WTC11 (cell line): ENCODE results near the gene NINJ2. TPM values are rescaled to one million over a fixed set of nuclear protein-coding genes. Genes with fewer than 3 reads are reported as not detected.

Source experiments
- ATAC-seq: fragments of 200-7000 bp; cut with Tn5 transposase; 2 replicates; pipeline ENCODE4 v1.10.0; 2021; ENCODE audit warnings: mild to moderate bottlenecking, moderate library complexity
- CTCF ChIA-PET: fragments of 300-600 bp; sonication (Branson Sonifier 250); formaldehyde crosslinking; loops from one replicate; lab custom pipeline; 2021; ENCODE audit warnings: antibody characterized with exemption; lab: Charles Lee
- POLR2A ChIA-PET: fragments of 350-600 bp; sonication (Branson Sonifier 250); formaldehyde crosslinking; loops from one replicate; lab custom pipeline; 2021; ENCODE audit warnings: antibody characterized with exemption; lab: Charles Lee
- DNase-seq: peaks from one replicate; pipeline ENCODE4 v3.0.0; 2021; ENCODE audit warnings: low spot score
- H3K27ac Mint-ChIP-seq: 2 replicates; pipeline ENCODE4 v1.8.0; 2021; ENCODE audit warnings: mixed read lengths
- H3K27me3 Mint-ChIP-seq: 2 replicates; pipeline ENCODE4 v1.8.0; 2021; ENCODE audit warnings: low read depth, mild to moderate bottlenecking, moderate library complexity, mixed read lengths
- H3K36me3 Mint-ChIP-seq: 2 replicates; pipeline ENCODE4 v1.8.0; 2021; ENCODE audit warnings: mixed read lengths
- H3K4me1 Mint-ChIP-seq: 2 replicates; pipeline ENCODE4 v1.8.0; 2022; ENCODE audit warnings: mixed read lengths
- H3K4me3 Mint-ChIP-seq: 2 replicates; pipeline ENCODE4 v1.8.0; 2021; ENCODE audit warnings: mild to moderate bottlenecking, moderate library complexity, mixed read lengths
- H3K9me3 Mint-ChIP-seq: 2 replicates; pipeline ENCODE4 v1.8.0; 2021; ENCODE audit warnings: mixed read lengths
- ATF1 ChIP-seq: sonication (generic); formaldehyde crosslinking; IDR thresholded peaks from 2 replicates; pipeline ENCODE4 v1.8.1; 2023; ENCODE audit warnings: mild to moderate bottlenecking, moderate library complexity, missing genetic modification reagents
- ETV6 ChIP-seq: sonication (generic); formaldehyde crosslinking; IDR thresholded peaks from 2 replicates; pipeline ENCODE4 v1.8.1; 2022; ENCODE audit warnings: mild to moderate bottlenecking, missing genetic modification reagents
- FOXJ3 ChIP-seq: sonication (generic); formaldehyde crosslinking; IDR thresholded peaks from 2 replicates; pipeline ENCODE4 v1.9.0; 2021; ENCODE audit warnings: missing genetic modification reagents, mild to moderate bottlenecking, borderline replicate concordance
- FOXP1 ChIP-seq: sonication (generic); formaldehyde crosslinking; IDR thresholded peaks from 2 replicates; pipeline ENCODE4 v1.8.0; 2022; ENCODE audit warnings: missing genetic modification reagents, mild to moderate bottlenecking, moderate library complexity, borderline replicate concordance
- HMGA2 ChIP-seq: fragments of 250-450 bp; sonication (Bioruptor Pico); IDR thresholded peaks from 2 replicates; pipeline ENCODE4 v1.4.0; 2021; ENCODE audit warnings: mild to moderate bottlenecking, moderate library complexity
- JAZF1 ChIP-seq: fragments of 250-450 bp; sonication (Bioruptor Pico); IDR thresholded peaks from 2 replicates; pipeline ENCODE4 v1.9.0; 2021; ENCODE audit warnings: moderate library complexity, mild to moderate bottlenecking, inconsistent platforms
- KAT7 ChIP-seq: sonication (generic); formaldehyde crosslinking; IDR thresholded peaks from 2 replicates; pipeline ENCODE4 v1.8.1; 2023; ENCODE audit warnings: missing genetic modification reagents, mild to moderate bottlenecking, borderline replicate concordance
- NR1H2 ChIP-seq: sonication (generic); formaldehyde crosslinking; IDR thresholded peaks from 2 replicates; pipeline ENCODE4 v1.9.0; 2021; ENCODE audit warnings: mild to moderate bottlenecking, moderate library complexity, missing genetic modification reagents
- PRRX2 ChIP-seq: fragments of 250-450 bp; sonication (Bioruptor Pico); IDR thresholded peaks from 2 replicates; pipeline ENCODE4 v1.8.0; 2021; ENCODE audit warnings: mild to moderate bottlenecking
- RORB ChIP-seq: fragments of 250-450 bp; sonication (Bioruptor Pico); IDR thresholded peaks from 2 replicates; pipeline ENCODE4 v1.9.0; 2021; ENCODE audit warnings: mild to moderate bottlenecking
- SMAD3 ChIP-seq: sonication (generic); formaldehyde crosslinking; IDR thresholded peaks from 2 replicates; pipeline ENCODE4 v1.8.0; 2022; ENCODE audit warnings: missing genetic modification reagents, mild to moderate bottlenecking, borderline replicate concordance
- SOX15 ChIP-seq: fragments of 250-450 bp; sonication (Bioruptor Pico); IDR thresholded peaks from 2 replicates; pipeline ENCODE4 v1.9.0; 2021; ENCODE audit warnings: mild to moderate bottlenecking
- SP1 ChIP-seq: sonication (generic); formaldehyde crosslinking; conservative IDR thresholded peaks from 2 replicates; pipeline ENCODE4 v1.8.1; 2022; ENCODE audit warnings: missing genetic modification reagents
- TEAD1 ChIP-seq: sonication (generic); formaldehyde crosslinking; IDR thresholded peaks from 2 replicates; pipeline ENCODE4 v1.8.0; 2022; ENCODE audit warnings: mild to moderate bottlenecking, missing genetic modification reagents
- ZNF138 ChIP-seq: sonication (generic); formaldehyde crosslinking; conservative IDR thresholded peaks from 2 replicates; pipeline ENCODE4 v1.8.1; 2022; ENCODE audit warnings: mild to moderate bottlenecking, moderate library complexity, missing genetic modification reagents
- ZNF232 ChIP-seq: sonication (generic); formaldehyde crosslinking; IDR thresholded peaks from 2 replicates; pipeline ENCODE4 v1.8.0; 2022; ENCODE audit warnings: mild to moderate bottlenecking, missing genetic modification reagents
- ZNF416 ChIP-seq: fragments of 250-450 bp; sonication (Bioruptor Pico); IDR thresholded peaks from 2 replicates; pipeline ENCODE4 v1.9.0; 2021; ENCODE audit warnings: mild to moderate bottlenecking, inconsistent platforms
- ZNF671 ChIP-seq: fragments of 250-450 bp; sonication (Bioruptor Pico); IDR thresholded peaks from 2 replicates; pipeline ENCODE4 v1.8.0; 2021; ENCODE audit warnings: mild to moderate bottlenecking
- total RNA-seq: library from RNA; stranded (reverse); gene quantifications from 3 replicates; pipeline ENCODE4 v1.2.3, GENCODE V29; 2021
- TF ChIP-seq, protein P1 (sequence below): fragments of 250-450 bp; sonication (Bioruptor Pico); IDR thresholded peaks from 2 replicates; pipeline ENCODE4 v1.8.0; 2021; ENCODE audit warnings: mild to moderate bottlenecking
- TF ChIP-seq, protein P2 (sequence below): sonication (generic); formaldehyde crosslinking; IDR thresholded peaks from 2 replicates; pipeline ENCODE4 v1.8.0; 2022; ENCODE audit warnings: mild to moderate bottlenecking, missing genetic modification reagents
- TF ChIP-seq, protein P3 (sequence below): sonication (generic); formaldehyde crosslinking; IDR thresholded peaks from 2 replicates; pipeline ENCODE4 v1.8.0; 2023; ENCODE audit warnings: mild to moderate bottlenecking, missing genetic modification reagents
- TF ChIP-seq, protein P4 (sequence below): sonication (generic); formaldehyde crosslinking; IDR thresholded peaks from 2 replicates; pipeline ENCODE4 v1.8.1; 2022; ENCODE audit warnings: mild to moderate bottlenecking, moderate library complexity, missing genetic modification reagents
- TF ChIP-seq, protein P5 (sequence below): sonication (generic); formaldehyde crosslinking; IDR thresholded peaks from 2 replicates; pipeline ENCODE4 v1.8.0; 2022; ENCODE audit warnings: mild to moderate bottlenecking, missing genetic modification reagents
- TF ChIP-seq, protein P6 (sequence below): fragments of 200-600 bp; IDR thresholded peaks from 2 replicates; pipeline ENCODE4 v1.8.0; 2022; ENCODE audit warnings: antibody characterized with exemption

Gene NINJ2
- total RNA-seq, 1 experiment from 2014 or later = 0.42 TPM

DNA sequence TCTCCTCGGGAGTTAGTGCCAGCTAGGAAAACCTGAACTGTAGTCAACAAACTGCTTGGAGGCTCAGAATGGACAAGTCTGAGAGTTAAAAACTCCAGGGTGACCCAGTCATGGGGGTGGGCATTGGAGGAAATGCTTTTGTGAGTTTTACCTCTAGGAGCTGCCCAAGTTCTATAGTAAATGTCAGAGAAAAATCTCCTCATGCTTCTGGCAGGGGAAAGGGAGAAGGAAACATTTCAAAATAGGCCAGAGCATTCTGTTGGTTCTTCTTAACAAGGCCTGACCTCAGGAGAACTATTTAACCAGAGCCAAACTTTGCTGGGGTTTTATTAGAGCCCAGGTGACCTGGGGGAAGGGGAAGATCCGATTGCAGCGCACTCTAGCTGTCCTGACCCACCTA lies 12.3 kb downstream of the NINJ2 start:
- no peaks in the 10 kb centered on the region for H3K4me1 Mint-ChIP-seq
- no peaks in the 10 kb centered on the region for H3K9me3 Mint-ChIP-seq
- TF ChIP-seq HMGA2 (CRISPR knock-in tag) = no peak
- TF ChIP-seq, protein P1, sequence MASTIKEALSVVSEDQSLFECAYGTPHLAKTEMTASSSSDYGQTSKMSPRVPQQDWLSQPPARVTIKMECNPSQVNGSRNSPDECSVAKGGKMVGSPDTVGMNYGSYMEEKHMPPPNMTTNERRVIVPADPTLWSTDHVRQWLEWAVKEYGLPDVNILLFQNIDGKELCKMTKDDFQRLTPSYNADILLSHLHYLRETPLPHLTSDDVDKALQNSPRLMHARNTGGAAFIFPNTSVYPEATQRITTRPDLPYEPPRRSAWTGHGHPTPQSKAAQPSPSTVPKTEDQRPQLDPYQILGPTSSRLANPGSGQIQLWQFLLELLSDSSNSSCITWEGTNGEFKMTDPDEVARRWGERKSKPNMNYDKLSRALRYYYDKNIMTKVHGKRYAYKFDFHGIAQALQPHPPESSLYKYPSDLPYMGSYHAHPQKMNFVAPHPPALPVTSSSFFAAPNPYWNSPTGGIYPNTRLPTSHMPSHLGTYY (CRISPR knock-in tag) = no peak
- TF ChIP-seq KAT7 (CRISPR knock-in tag) = no peak
- TF ChIP-seq ZNF232 (CRISPR knock-in tag) = no peak
- TF ChIP-seq, protein P2, sequence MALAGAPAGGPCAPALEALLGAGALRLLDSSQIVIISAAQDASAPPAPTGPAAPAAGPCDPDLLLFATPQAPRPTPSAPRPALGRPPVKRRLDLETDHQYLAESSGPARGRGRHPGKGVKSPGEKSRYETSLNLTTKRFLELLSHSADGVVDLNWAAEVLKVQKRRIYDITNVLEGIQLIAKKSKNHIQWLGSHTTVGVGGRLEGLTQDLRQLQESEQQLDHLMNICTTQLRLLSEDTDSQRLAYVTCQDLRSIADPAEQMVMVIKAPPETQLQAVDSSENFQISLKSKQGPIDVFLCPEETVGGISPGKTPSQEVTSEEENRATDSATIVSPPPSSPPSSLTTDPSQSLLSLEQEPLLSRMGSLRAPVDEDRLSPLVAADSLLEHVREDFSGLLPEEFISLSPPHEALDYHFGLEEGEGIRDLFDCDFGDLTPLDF = no peak
- TF ChIP-seq, protein P3, sequence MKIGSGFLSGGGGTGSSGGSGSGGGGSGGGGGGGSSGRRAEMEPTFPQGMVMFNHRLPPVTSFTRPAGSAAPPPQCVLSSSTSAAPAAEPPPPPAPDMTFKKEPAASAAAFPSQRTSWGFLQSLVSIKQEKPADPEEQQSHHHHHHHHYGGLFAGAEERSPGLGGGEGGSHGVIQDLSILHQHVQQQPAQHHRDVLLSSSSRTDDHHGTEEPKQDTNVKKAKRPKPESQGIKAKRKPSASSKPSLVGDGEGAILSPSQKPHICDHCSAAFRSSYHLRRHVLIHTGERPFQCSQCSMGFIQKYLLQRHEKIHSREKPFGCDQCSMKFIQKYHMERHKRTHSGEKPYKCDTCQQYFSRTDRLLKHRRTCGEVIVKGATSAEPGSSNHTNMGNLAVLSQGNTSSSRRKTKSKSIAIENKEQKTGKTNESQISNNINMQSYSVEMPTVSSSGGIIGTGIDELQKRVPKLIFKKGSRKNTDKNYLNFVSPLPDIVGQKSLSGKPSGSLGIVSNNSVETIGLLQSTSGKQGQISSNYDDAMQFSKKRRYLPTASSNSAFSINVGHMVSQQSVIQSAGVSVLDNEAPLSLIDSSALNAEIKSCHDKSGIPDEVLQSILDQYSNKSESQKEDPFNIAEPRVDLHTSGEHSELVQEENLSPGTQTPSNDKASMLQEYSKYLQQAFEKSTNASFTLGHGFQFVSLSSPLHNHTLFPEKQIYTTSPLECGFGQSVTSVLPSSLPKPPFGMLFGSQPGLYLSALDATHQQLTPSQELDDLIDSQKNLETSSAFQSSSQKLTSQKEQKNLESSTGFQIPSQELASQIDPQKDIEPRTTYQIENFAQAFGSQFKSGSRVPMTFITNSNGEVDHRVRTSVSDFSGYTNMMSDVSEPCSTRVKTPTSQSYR (CRISPR knock-in tag) = no peak
- no peak for TF ChIP-seq ATF1 (CRISPR knock-in tag)
- no peaks in the 10 kb centered on the region for H3K27me3 Mint-ChIP-seq
- no peak overlapping the region for H3K4me3 Mint-ChIP-seq
- no peaks in the 10 kb centered on the region for H3K36me3 Mint-ChIP-seq
- no peak overlapping the region for H3K27ac Mint-ChIP-seq
- no peak for ATAC-seq
- CTCF ChIA-PET = interaction anchor here (1.3 kb wide), 1 partner anchor 75 kb away, joined by 3 read pairs; no protein-coding TSS in a partner anchor
- POLR2A ChIA-PET = no interaction called here
- DNase-seq = no peak

DNA sequence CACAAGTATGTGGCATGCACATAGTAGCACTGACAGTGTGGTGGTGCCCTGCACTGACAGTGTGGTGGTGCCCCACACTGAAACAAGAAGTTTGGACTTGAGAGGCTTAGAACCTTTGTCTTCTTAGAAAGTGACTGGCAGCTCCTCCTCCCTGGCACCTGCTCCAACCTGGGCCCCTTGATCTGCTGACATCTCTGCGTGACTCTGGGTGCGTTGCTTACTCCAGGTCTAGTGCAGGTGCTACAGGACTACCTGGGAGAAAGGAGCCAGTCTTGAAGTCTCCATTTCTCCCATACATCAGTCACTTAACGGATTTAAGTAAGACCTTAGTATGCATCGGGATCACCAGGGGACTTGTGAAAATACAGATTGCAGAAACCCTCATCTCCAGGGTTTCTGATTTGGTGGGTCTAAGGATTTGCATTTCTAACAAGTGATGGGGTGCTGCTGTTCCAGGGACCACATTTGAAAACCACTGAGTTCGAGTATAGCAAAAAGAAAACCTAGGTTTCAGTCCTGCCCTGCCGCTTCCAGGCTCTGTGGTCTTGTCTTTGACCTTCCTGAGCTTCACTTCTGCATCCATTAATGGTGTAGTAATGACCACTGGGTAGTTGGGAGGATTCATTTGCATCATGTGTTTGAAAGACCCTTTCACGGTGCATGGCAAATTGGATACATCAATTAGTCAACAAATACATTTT lies 15.7 kb downstream of the NINJ2 start:
- ATAC-seq = no peak

More for the DNA sequence above, 15.7 kb downstream of the NINJ2 start:
- no peak overlapping the region for H3K4me3 Mint-ChIP-seq
- no peaks in the 10 kb centered on the region for H3K9me3 Mint-ChIP-seq
- ChIA-PET POLR2A (no interaction called here), CTCF (interaction anchor here (1.0 to 2.6 kb wide), 2 partner anchors 33 to 103 kb away, joined by 3 to 7 read pairs; no protein-coding TSS in a partner anchor)
- no peak for DNase-seq
- TF ChIP-seq ZNF671 (CRISPR knock-in tag) = no peak
- TF ChIP-seq ETV6 (CRISPR knock-in tag) = no peak
- TF ChIP-seq ZNF416 (CRISPR knock-in tag) = no peak
- no peak for TF ChIP-seq RORB (CRISPR knock-in tag)
- TF ChIP-seq NR1H2 (CRISPR knock-in tag) = no peak
- TF ChIP-seq SOX15 (CRISPR knock-in tag) = no peak
- no peak for TF ChIP-seq TEAD1 (CRISPR knock-in tag)
- no peak for TF ChIP-seq FOXP1
- TF ChIP-seq ZNF138 (CRISPR knock-in tag) = no peak
- TF ChIP-seq JAZF1 (CRISPR knock-in tag) = no peak
- TF ChIP-seq, protein P4, sequence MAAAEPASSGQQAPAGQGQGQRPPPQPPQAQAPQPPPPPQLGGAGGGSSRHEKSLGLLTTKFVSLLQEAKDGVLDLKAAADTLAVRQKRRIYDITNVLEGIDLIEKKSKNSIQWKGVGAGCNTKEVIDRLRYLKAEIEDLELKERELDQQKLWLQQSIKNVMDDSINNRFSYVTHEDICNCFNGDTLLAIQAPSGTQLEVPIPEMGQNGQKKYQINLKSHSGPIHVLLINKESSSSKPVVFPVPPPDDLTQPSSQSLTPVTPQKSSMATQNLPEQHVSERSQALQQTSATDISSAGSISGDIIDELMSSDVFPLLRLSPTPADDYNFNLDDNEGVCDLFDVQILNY (CRISPR knock-in tag) = no peak
- no peak for TF ChIP-seq SMAD3 (CRISPR knock-in tag)
- TF ChIP-seq, protein P5, sequence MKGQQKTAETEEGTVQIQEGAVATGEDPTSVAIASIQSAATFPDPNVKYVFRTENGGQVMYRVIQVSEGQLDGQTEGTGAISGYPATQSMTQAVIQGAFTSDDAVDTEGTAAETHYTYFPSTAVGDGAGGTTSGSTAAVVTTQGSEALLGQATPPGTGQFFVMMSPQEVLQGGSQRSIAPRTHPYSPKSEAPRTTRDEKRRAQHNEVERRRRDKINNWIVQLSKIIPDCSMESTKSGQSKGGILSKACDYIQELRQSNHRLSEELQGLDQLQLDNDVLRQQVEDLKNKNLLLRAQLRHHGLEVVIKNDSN (CRISPR knock-in tag) = no peak
- TF ChIP-seq FOXJ3 (CRISPR knock-in tag) = no peak
- TF ChIP-seq, protein P6, sequence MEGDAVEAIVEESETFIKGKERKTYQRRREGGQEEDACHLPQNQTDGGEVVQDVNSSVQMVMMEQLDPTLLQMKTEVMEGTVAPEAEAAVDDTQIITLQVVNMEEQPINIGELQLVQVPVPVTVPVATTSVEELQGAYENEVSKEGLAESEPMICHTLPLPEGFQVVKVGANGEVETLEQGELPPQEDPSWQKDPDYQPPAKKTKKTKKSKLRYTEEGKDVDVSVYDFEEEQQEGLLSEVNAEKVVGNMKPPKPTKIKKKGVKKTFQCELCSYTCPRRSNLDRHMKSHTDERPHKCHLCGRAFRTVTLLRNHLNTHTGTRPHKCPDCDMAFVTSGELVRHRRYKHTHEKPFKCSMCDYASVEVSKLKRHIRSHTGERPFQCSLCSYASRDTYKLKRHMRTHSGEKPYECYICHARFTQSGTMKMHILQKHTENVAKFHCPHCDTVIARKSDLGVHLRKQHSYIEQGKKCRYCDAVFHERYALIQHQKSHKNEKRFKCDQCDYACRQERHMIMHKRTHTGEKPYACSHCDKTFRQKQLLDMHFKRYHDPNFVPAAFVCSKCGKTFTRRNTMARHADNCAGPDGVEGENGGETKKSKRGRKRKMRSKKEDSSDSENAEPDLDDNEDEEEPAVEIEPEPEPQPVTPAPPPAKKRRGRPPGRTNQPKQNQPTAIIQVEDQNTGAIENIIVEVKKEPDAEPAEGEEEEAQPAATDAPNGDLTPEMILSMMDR = no peak
- no peak for TF ChIP-seq PRRX2 (CRISPR knock-in tag)
- TF ChIP-seq SP1 = no peak
- peak overlapping the region; percentile 84; the same call in 1 of the 2 replicates for H3K27ac Mint-ChIP-seq
- peaks cover 7% of the 10 kb centered on the region for H3K4me1 Mint-ChIP-seq
- no peaks in the 10 kb centered on the region for H3K36me3 Mint-ChIP-seq
- no peaks in the 10 kb centered on the region for H3K27me3 Mint-ChIP-seq
